GM12878 (cell line): Measurements from ENCODE around the gene RPL26. TPM values are rescaled to one million over a fixed set of nuclear protein-coding genes. Genes with fewer than 3 reads are reported as not detected.

ENCODE experiments used
- ATAC-seq: fragments of 200-7000 bp; cut with Tn5 transposase; 3 replicates; pipeline ENCODE4 v1.9.1; 2020; ENCODE audit warnings: mild to moderate bottlenecking, moderate library complexity
- BruUV-seq: library from RNA; stranded (reverse); fragments of 400-500 nt; replicated peaks from 2 replicates; lab custom pipeline; 2021; lab: Mats Ljungman, UMichigan
- CTCF ChIA-PET: fragments of 300-600 bp; sonication (Branson Sonifier 250); formaldehyde crosslinking; extraction: SDS; loops from one replicate; lab custom pipeline; 2021; ENCODE audit warnings: inconsistent platforms; lab: Yijun Ruan, JAX
- POLR2A ChIA-PET: fragments of 350-600 bp; formaldehyde crosslinking; extraction: SDS; loops from one replicate; lab custom pipeline; 2021; ENCODE audit warnings: inconsistent platforms; lab: Charles Lee
- RAD21 ChIA-PET: fragments of 300-600 bp; sonication (Branson Sonifier 250); formaldehyde crosslinking; loops from one replicate; lab custom pipeline; 2023; ENCODE audit warnings: antibody characterized with exemption; ENCODE audit not compliant: unreplicated experiment; lab: Charles Lee
- SMC1A ChIA-PET: fragments of 300-600 bp; sonication (Branson Sonifier 250); formaldehyde crosslinking; loops from one replicate; lab custom pipeline; 2023; ENCODE audit not compliant: unreplicated experiment, uncharacterized antibody; lab: Charles Lee
- DNase-seq: peaks from one replicate; pipeline ENCODE4 v3.0.0-alpha.2; 2011; ENCODE audit warnings: low read depth, low spot score
- FAIRE-seq: peaks from 3 replicates; lab custom pipeline; 2011; peaks lifted over from hg19 to GRCh38; lab: Jason Lieb, UNC
- H2AFZ ChIP-seq: 2 replicates; pipeline ENCODE4 v1.6.0; 2011; ENCODE audit warnings: low read depth, low read length, control low read depth; ENCODE audit not compliant: control insufficient read depth
- H3K27ac ChIP-seq: 2 replicates; pipeline ENCODE4 v1.5.1; 2011; ENCODE audit warnings: control low read depth; ENCODE audit not compliant: control insufficient read depth, insufficient read depth
- H3K27me3 ChIP-seq, 2 experiments: replicated peaks in 1 of 2; 2 replicates each; pipeline versions ENCODE4 v1.6.0 to v1.6.1; 2011; ENCODE audit warnings: low read length in 1 of 2; ENCODE audit not compliant: control insufficient read depth in 2 of 2, insufficient read depth in 2 of 2
- H3K36me3 ChIP-seq, 2 experiments: 2 replicates each; pipeline ENCODE4 v1.5.1; 2011; ENCODE audit warnings: low read length in 1 of 2; ENCODE audit not compliant: control insufficient read depth in 2 of 2, insufficient read depth in 2 of 2
- H3K4me1 ChIP-seq: 2 replicates; pipeline ENCODE4 v1.6.1; 2011; ENCODE audit warnings: mild to moderate bottlenecking, low read length, moderate library complexity, mixed read lengths; ENCODE audit not compliant: control insufficient read depth, insufficient read depth
- H3K4me2 ChIP-seq: 2 replicates; pipeline ENCODE4 v1.6.0; 2011; ENCODE audit warnings: control low read depth; ENCODE audit not compliant: control insufficient read depth, insufficient read depth
- H3K4me3 ChIP-seq: fragments of 200-600 bp; sonication (generic); 2 replicates; pipeline ENCODE4 v1.5.1; 2016
- H3K79me2 ChIP-seq: 2 replicates; pipeline ENCODE4 v1.6.0; 2011; ENCODE audit warnings: low read length; ENCODE audit not compliant: control insufficient read depth, insufficient read depth
- H3K9ac ChIP-seq: 2 replicates; pipeline ENCODE4 v1.8.0; 2011; ENCODE audit warnings: low read length, control low read depth, mixed read lengths; ENCODE audit not compliant: control insufficient read depth, insufficient read depth
- H3K9me3 ChIP-seq: replicated peaks from 3 replicates; pipeline ENCODE4 v1.5.1; 2011; ENCODE audit warnings: mild to moderate bottlenecking, low read length; ENCODE audit not compliant: control insufficient read depth, insufficient read depth
- H4K20me1 ChIP-seq: 2 replicates; pipeline ENCODE4 v1.6.0; 2011; ENCODE audit not compliant: control insufficient read depth, insufficient read depth
- CEBPB ChIP-seq, 2 experiments: fragments of 150-350 bp in 1 of 2; IDR thresholded peaks; 2 replicates each; pipeline ENCODE4 v1.6.1; 2012 to 2014; ENCODE audit warnings: low read depth in 2 of 2, low read length in 2 of 2, borderline replicate concordance in 1 of 2, inconsistent platforms in 1 of 2
- CHD4 ChIP-seq: fragments of 200-600 bp; sonication (generic); IDR thresholded peaks from 2 replicates; pipeline ENCODE4 v1.6.1; 2016; ENCODE audit warnings: mild to moderate bottlenecking
- EZH2 ChIP-seq: IDR thresholded peaks from 2 replicates; pipeline ENCODE4 v1.6.1; 2012; ENCODE audit warnings: low read depth, mild to moderate bottlenecking, control low read depth, inconsistent platforms, low read length, borderline replicate concordance; ENCODE audit not compliant: control insufficient read depth
- MEF2A ChIP-seq: IDR thresholded peaks from 2 replicates; pipeline ENCODE4 v1.6.1; 2011; ENCODE audit warnings: low read depth, mild to moderate bottlenecking, low read length, moderate library complexity; ENCODE audit not compliant: insufficient read depth
- POU2F2 ChIP-seq: IDR thresholded peaks from 3 replicates; pipeline ENCODE4 v1.6.1; 2011; ENCODE audit warnings: low read depth, mild to moderate bottlenecking, low read length, borderline replicate concordance
- RCOR1 ChIP-seq: conservative IDR thresholded peaks from 2 replicates; pipeline ENCODE4 v1.6.1; 2012; ENCODE audit warnings: low read depth, low read length, improper control_type of control experiment
- TAF1 ChIP-seq: IDR thresholded peaks from 2 replicates; pipeline ENCODE4 v1.6.1; 2011; ENCODE audit warnings: mild to moderate bottlenecking, low read depth, low read length, borderline replicate concordance
- YY1 ChIP-seq: IDR thresholded peaks from 2 replicates; pipeline ENCODE4 v1.6.1; 2011; ENCODE audit warnings: low read depth, mild to moderate bottlenecking, low read length
- WGBS: methylation state at CpG from one replicate; pipeline ENCODE4 v1.1.6; 2016; ENCODE audit warnings: low lambda C conversion rate; ENCODE audit not compliant: insufficient replicate concordance, insufficient coverage; ENCODE audit errors: missing lambda C conversion rate; 5-methylcytosine and 5-hydroxymethylcytosine counted together
- in situ Hi-C: fragments of 300-500 bp; cut with MboI; formaldehyde crosslinking; loops from 9 replicates; pipeline ENCODE4 v1.14.3; 2018; ENCODE audit warnings: mixed read lengths
- intact Hi-C: fragments of 100-400 bp; cut with micrococcal nuclease; formaldehyde crosslinking; loops from one replicate; pipeline ENCODE4 v1.14.2; 2022; ENCODE audit not compliant: unreplicated experiment
- polyA plus RNA-seq, 11 experiments: library from polyadenylated mRNA; depleted of rRNA in 4 of 11; unstranded in 6 of 11; stranded (reverse) in 5 of 11; fragments of >200 nt; fragmentation: Nextera tagmentation in 4 of 11; fragmentation: Illumina TruSeq in 1 of 11; extraction: Ambion mirVana in 4 of 11; extraction: Trizol in 1 of 11; gene quantifications; 1 replicate in 1 of 11; 2 replicates in 10 of 11; pipeline versions ENCODE4 v1.2.1 to v1.2.3, GENCODE V29; 2011 to 2016; ENCODE audit warnings: inconsistent platforms in 2 of 11, missing spikeins in 2 of 11, low read depth in 1 of 11
- total RNA-seq, 4 experiments: library from RNA; depleted of rRNA in 3 of 4; stranded (reverse); fragments of >200 nt in 3 of 4; fragmentation: Illumina TruSeq in 1 of 4; extraction: Trizol in 1 of 4; gene quantifications; 2 replicates each; pipeline versions ENCODE4 v1.2.1 to v1.2.3, GENCODE V29; 2013 to 2021
- TF ChIP-seq, protein P1 (sequence below): IDR thresholded peaks from 2 replicates; pipeline ENCODE4 v1.6.1; 2011; ENCODE audit warnings: low read depth, low read length, improper control_type of control experiment, borderline replicate concordance
- TF ChIP-seq, protein P2 (sequence below): fragments of 450-650 bp; IDR thresholded peaks from 2 replicates; pipeline ENCODE4 v1.6.1; 2018; ENCODE audit warnings: mild to moderate bottlenecking, low read depth, moderate library complexity; ENCODE audit not compliant: partially characterized antibody

Gene RPL26
- total and polyA plus RNA-seq, 10 of the 15 experiments (the other 5 are each of a cell fraction or from before 2014, with no cell fraction given) = 1,451 to 9,244 (median 4,326) TPM

DNA sequence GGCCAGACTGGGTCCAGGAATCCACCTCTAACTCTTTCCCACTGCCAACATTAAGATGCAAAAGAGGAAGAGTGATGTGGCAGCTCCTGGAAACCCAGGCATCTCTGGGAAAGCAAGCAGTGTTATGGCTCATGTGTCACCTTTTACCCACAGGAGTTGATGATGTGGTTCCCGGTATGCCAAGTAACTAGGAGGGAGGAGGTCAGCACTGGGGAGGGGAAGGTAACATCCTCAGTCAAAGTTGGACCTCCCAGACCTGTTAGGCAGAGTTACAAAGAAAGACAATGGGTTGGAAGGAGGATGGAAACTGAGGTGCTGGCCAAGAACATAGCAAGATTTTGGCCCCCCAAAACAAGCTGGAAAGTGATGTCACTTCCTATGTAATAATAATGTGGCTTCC, 17.9 kb downstream of the RPL26 start:
- Histone ChIP-seq H3K79me2 (no peaks in the 10 kb centered on the region), H3K4me1 (no peaks in the 10 kb centered on the region), H2AFZ (no peak overlapping the region), H3K9ac (no peak overlapping the region), H4K20me1 (no peaks in the 10 kb centered on the region), H3K4me3 (no peak overlapping the region), H3K4me2 (no peak overlapping the region), H3K27me3 (no peaks in the 10 kb centered on the region), H3K27ac (no peak overlapping the region), H3K36me3 (peaks cover 0 to 6% of the 10 kb centered on the region in 2 experiments; a peak in 1 of 4 replicates), H3K9me3 (no peaks in the 10 kb centered on the region)
- in situ Hi-C loops (no loop called here), intact Hi-C loops (no loop called here)
- ChIA-PET CTCF (interaction anchor here (0.7 kb wide), 1 partner anchor 221 kb away, joined by 3 read pairs; no protein-coding TSS in a partner anchor), SMC1A (no interaction called here), RAD21 (no interaction called here), POLR2A (no interaction called here)
- BruUV-seq = no TSS peak
- ATAC-seq (no peak), DNase-seq (no peak), FAIRE-seq (no peak)
- 82% methylated on average over 1 of the region's 1 CpG for WGBS
- TF ChIP-seq EZH2 (no peak), CEBPB (IDR thresholded peaks at IDR 0.05; ENCODE audit: borderline replicate concordance in 1 of 2, low read depth in 2 of 2, low read length in 2 of 2) (no peak), YY1 (no peak), RCOR1 (no peak), TAF1 (no peak), MEF2A (no peak), CHD4 (no peak), POU2F2 (no peak)
- TF ChIP-seq, protein P1, sequence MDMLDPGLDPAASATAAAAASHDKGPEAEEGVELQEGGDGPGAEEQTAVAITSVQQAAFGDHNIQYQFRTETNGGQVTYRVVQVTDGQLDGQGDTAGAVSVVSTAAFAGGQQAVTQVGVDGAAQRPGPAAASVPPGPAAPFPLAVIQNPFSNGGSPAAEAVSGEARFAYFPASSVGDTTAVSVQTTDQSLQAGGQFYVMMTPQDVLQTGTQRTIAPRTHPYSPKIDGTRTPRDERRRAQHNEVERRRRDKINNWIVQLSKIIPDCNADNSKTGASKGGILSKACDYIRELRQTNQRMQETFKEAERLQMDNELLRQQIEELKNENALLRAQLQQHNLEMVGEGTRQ = no peak
- TF ChIP-seq, protein P2, sequence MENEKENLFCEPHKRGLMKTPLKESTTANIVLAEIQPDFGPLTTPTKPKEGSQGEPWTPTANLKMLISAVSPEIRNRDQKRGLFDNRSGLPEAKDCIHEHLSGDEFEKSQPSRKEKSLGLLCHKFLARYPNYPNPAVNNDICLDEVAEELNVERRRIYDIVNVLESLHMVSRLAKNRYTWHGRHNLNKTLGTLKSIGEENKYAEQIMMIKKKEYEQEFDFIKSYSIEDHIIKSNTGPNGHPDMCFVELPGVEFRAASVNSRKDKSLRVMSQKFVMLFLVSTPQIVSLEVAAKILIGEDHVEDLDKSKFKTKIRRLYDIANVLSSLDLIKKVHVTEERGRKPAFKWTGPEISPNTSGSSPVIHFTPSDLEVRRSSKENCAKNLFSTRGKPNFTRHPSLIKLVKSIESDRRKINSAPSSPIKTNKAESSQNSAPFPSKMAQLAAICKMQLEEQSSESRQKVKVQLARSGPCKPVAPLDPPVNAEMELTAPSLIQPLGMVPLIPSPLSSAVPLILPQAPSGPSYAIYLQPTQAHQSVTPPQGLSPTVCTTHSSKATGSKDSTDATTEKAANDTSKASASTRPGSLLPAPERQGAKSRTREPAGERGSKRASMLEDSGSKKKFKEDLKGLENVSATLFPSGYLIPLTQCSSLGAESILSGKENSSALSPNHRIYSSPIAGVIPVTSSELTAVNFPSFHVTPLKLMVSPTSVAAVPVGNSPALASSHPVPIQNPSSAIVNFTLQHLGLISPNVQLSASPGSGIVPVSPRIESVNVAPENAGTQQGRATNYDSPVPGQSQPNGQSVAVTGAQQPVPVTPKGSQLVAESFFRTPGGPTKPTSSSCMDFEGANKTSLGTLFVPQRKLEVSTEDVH = no peak
